Left colon (tissue), 2 donors: Measurements from ENCODE around the gene PHKG2. TPM values are rescaled to one million over a fixed set of nuclear protein-coding genes. Genes with fewer than 3 reads are reported as not detected.
"Not testable (repeated sequence)": the region's sequence is repeated elsewhere in the genome, so short reads cannot be mapped to it uniquely, and the experiment has no call there.

Experiments used
- ATAC-seq: fragments of 200-7000 bp; cut with Tn5 transposase; one replicate; pipeline ENCODE4 v1.9.1; 2020; ENCODE audit warnings: mild to moderate bottlenecking, moderate library complexity
- DNase-seq, 2 donors: peaks; one replicate each; pipeline ENCODE4 v3.0.0-alpha.2; 2020
- intact Hi-C, 2 donors: fragments of 100-400 bp; cut with DNase I in 1 of 2; cut with micrococcal nuclease in 1 of 2; formaldehyde crosslinking; loops; one replicate each; pipeline versions ENCODE4 v1.11.2 to v1.14.0; 2022; cut with DNase I, micrococcal nuclease
- long read RNA-seq: library from polyadenylated mRNA; unstranded; transcript quantifications from one replicate; pipeline ENCODE4 v2.0.0, GENCODE V29; 2021
- total RNA-seq, 2 donors: library from RNA; stranded (reverse); fragmentation: NEBNext Ultra II Directional; extraction: Animal tissue kit (Norgen Biotek cat#: 25700); gene quantifications; one replicate each; pipeline ENCODE4 v1.2.1, GENCODE V29; 2021
- donor health status: DM: no; HTN: no; CAD: no.
- donor health status: DM: yes; HTN: yes; CAD: no.

Gene PHKG2, protein sequence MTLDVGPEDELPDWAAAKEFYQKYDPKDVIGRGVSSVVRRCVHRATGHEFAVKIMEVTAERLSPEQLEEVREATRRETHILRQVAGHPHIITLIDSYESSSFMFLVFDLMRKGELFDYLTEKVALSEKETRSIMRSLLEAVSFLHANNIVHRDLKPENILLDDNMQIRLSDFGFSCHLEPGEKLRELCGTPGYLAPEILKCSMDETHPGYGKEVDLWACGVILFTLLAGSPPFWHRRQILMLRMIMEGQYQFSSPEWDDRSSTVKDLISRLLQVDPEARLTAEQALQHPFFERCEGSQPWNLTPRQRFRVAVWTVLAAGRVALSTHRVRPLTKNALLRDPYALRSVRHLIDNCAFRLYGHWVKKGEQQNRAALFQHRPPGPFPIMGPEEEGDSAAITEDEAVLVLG
- 10 to 100 TPM; 38.0 to 42.8 TPM for total RNA-seq
- long read RNA-seq, full-length matches to known transcripts, result 25 of 42 reads
- long read RNA-seq, partial matches to known transcripts, result 8 of 42 reads
- long read RNA-seq, other reads (novel, unspliced or antisense), result 9 of 42 reads

DNA sequence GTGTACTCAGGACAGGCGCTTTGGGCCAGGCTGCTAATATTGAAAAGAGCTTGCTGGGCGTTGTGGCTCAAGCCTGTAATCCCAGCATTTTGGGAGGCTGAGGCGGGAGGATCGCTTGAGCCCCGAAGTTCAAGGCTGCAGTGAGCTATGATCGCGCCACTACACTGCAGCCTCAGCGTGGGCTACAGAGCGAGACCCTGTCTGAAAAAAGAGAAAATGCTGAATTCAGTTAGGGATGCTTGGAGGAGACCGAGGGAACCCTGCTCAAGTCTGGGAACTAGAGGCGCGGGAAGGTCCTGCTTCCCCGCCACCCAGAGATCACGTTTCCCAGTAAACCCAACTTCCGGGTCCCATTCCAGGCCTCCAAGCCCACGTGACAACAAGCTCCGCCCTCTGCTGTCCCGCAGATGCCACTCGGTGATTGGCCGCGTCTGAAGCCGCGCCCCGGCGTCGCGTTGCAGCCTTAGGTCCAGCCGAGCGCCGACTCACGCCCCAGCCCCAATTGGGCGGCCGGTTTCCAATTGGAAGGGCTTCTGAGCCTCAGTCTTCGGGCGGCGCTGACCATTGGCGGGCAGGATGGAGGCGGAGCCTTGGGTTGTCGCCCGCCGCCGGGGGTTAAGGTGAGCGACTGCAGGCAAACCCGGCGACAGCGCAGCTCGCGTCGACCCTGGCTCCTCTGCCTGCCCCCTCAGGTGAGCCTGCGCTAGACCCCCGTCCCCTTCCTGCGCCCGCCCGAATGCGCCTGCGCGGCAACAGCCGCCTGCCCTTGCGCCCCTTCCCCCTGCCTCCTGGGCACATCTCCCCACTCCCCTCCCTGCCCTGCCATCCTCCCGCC lies at the start of gene PHKG2:
PHKG2 (plus strand) TSS at position 627 of the 835 bp plus-strand sequence. CDS start 396 bp downstream, outside the sequence.
- ATAC-seq, result peak; percentile 87
- intact Hi-C loops, result no loop called here
- DNase-seq, result peak; percentile 99 to 100

DNA sequence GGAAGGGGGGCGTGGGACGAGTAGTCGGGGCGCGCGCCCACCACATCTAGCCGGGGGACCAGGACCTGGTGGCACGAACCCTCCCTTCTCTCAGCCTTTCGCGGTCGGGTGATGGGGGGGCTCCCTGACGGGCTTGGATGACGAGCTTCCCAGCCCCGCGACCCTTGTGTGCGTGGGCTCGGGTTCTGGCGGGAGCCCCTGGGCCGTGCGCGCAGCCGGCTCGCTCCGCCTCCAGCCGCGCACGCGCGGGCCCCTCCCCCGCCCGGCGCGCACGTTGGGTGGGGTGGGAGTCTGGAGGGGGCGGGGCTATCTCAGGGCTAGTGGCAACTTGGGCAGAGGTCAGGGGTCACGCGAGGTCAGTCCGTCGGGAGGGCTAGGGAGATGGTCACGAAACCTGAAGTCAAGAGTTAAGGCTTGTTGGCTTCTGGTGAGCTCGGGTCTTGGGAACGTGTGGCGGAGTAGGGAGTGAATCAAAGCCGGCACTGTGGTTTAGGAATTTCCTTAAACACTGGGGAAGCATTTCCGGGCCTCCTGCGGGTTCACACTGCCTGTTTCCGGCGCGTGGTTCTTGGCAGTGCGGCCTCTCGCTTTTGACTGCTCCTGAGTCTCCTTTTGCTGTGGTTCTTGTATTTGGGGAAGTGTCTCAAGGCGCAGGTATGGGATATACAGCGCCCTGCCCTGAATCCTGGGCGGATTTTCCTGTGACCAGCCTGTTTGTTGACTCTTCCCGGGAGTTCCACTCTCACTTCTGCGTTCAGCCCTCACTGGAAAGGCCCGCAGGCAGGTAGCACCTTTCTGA lies 49.2 kb upstream of the PHKG2 start, which contains the start of gene SRCAP:
SRCAP (plus strand) TSS at position 356 of the 799 bp plus-strand sequence. CDS start 1,654 bp downstream, outside the sequence.
- ATAC-seq (peak; percentile 72), DNase-seq (peak; percentile 89 to 90)
- intact Hi-C loops, result no loop called here

DNA sequence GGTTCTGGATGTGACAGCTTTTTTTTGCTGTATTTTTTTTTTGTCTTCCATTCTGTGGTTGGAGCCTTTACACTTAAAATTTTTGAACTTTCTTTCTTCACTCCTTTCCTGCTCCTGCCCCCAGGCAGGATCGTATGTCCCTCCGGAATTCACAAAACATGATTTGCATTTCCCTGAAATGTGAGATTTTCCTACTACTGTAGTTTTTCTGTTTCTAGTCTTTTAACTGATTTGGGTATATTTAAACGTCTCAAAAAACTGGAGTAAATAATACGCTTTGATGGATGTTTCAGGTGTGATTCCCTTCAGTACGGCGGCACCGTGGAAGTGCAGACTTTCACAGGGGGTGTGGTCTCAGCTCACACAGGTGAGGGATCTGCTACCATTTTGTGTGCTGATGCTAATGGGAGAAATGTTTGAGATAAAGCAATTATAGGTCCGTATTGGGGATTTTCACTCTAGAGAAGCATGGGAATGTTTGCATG lies 48.6 kb upstream of the PHKG2 start:
- ATAC-seq (no peak), DNase-seq (no peak)
- intact Hi-C loops, result no loop called here

- ATAC-seq (no peak), DNase-seq (no peak)
- intact Hi-C loops, result no loop called here
Observed at GRCh38 chr16:30700491-30700890, 47.7 kb upstream of the PHKG2 start.

GRCh38 chr16:30700971-30701370 lies 47.3 kb upstream of the PHKG2 start:
- intact Hi-C loops, result no loop called here
- DNase-seq (no peak), ATAC-seq (no peak)

DNA sequence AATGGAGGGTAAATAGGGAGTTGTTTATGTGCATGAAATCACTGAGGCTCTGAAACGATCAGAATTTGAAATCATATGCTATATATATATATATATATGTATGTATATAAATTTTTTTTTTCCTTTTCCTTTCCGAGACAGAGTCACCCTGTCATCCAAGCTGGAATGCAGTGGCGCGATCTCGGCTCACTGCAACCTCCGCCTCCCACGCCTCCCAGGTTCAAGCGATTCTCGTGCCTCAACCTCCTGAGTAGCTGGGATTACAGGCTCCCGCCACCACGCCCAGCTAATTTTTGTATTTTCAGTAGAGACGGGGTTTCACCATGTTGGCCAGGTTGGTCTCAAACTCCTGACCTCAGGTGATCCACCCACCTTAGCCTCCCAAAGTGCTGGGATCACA lies 45.2 kb upstream of the PHKG2 start:
- DNase-seq, ATAC-seq, intact Hi-C loops: not testable (repeated sequence)

DNA sequence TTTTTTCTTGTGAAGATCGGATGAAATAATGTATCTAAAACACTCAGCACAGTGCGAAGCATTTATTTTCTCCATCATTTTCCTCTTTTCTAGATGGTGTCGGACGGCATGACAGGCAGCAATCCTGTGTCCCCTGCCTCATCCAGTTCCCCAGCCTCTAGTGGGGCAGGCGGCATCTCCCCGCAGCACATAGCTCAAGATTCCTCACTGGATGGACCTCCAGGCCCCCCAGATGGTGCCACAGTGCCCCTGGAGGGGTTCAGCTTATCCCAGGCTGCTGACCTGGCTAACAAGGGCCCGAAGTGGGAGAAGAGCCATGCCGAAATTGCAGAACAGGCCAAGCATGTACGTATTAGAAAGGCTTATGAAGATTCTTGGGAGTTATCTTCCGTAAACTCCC lies 44.3 kb upstream of the PHKG2 start:
- ATAC-seq (no peak), DNase-seq (no peak)
- intact Hi-C loops, result no loop called here

DNA sequence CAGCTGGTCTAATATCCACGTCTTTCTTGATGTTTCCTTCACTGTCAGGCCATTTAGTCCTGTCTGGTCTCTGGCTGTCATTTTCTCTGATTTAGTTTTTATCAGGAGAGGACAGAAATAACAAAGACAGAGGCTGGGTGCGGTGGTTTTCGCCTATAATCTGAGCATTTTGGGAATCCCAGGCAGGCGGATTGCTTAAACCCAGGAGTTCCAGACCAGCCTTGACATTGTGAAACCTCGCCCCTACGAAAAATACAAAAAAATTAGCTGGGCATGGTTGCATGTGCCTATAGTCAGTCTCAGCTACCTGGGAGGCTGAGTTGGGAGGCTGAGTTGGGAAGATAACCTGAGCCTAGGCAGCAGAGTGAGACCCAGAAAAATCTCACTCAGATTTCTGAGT lies 42.2 kb upstream of the PHKG2 start:
- DNase-seq (no peak), ATAC-seq (no peak)
- intact Hi-C loops, result no loop called here

GRCh38 chr16:30710971-30711370 lies 37.3 kb upstream of the PHKG2 start:
- intact Hi-C loops, result no loop called here
- DNase-seq (no peak), ATAC-seq (no peak)

GRCh38 chr16:30711712-30712111 lies 36.5 kb upstream of the PHKG2 start:
- intact Hi-C loops, result no loop called here
- DNase-seq (no peak), ATAC-seq (no peak)

DNA sequence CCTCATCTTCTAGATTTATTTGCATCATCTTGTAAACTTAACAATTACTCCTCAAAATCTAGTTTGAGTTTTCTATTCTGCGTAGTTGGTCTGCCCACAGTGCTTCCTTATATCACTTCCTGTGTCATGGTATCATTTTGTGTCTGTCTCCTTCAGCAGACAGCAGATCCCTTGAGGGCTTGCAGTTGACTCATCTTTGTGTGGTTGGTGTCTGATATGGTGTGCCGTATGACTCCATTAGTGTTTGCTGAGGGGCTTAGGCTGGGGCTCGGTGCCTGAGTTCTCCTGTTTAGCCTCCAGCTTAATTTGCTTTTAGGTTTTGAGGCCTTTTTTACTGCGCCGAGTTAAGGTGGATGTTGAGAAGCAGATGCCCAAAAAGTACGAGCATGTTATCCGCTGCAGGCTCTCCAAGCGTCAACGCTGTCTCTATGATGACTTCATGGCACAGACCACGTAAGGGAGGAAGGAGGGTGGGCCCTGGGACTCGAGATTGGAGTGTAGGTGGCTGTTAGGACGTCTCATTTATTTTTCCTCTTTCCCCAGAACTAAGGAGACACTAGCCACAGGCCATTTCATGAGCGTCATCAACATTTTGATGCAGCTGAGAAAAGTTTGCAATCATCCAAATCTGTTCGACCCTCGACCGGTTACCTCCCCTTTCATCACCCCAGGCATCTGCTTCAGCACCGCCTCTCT lies 32.3 kb upstream of the PHKG2 start:
- intact Hi-C loops, result no loop called here
- no peak for DNase-seq
- no peak for ATAC-seq

GRCh38 chr16:30720086-30720485 lies 28.1 kb upstream of the PHKG2 start:
- intact Hi-C loops, result no loop called here
- DNase-seq (no peak), ATAC-seq (no peak)

DNA sequence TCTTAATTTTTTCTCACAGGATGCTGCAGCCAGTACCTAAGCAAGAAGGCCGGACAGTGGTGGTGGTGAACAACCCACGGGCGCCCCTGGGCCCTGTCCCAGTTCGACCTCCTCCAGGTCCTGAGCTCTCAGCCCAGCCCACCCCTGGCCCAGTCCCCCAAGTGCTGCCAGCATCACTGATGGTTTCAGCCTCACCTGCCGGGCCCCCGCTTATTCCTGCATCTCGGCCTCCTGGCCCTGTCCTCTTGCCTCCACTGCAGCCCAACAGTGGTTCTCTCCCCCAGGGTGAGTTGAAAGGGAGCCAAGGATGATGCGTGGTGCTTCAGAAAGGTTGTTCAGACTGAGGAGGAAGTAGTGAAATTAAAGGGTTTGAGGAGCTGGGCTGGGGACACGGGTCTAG lies 27.5 kb upstream of the PHKG2 start:
- ATAC-seq (no peak), DNase-seq (no peak)
- intact Hi-C loops, result no loop called here

DNA sequence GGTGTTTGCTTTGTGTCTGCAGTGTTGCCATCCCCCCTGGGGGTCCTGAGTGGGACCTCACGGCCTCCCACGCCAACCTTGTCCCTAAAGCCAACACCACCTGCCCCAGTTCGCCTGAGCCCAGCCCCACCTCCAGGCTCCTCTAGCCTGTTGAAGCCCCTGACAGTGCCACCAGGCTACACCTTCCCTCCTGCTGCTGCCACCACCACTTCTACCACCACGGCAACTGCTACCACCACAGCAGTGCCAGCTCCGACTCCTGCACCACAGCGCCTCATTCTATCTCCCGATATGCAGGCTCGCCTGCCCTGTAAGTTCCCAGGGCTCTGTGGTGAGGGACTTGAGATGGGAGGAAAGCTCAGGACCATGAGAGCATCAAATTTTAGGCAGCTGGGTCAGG lies 27.1 kb upstream of the PHKG2 start:
- ATAC-seq, result no peak
- no peak for DNase-seq
- intact Hi-C loops, result no loop called here

- intact Hi-C loops, result no loop called here
- DNase-seq, result no peak
- ATAC-seq, result peak; percentile 29
Observed at GRCh38 chr16:30721606-30722005, 26.6 kb upstream of the PHKG2 start.

DNA sequence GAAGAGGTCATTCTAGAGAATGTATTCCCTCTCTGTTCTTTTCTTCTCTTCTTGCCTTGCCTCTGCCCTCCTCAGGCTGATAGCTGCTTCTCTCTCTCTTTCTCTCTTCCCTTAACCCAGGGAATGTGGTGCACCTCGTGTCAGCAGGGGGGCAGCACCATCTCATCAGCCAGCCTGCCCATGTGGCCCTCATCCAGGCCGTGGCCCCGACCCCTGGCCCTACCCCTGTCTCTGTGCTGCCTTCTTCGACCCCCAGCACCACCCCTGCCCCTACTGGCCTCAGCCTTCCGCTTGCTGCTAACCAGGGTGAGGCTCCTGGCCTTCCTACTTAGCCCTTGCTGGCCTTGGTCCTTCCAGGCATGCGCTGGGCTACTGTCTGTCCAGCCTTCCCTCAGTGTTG lies 25.8 kb upstream of the PHKG2 start:
- ATAC-seq, result peak; percentile 8
- no peak for DNase-seq
- intact Hi-C loops, result no loop called here

GRCh38 chr16:30722916-30723315 lies 25.3 kb upstream of the PHKG2 start:
- intact Hi-C loops, result no loop called here
- ATAC-seq, result no peak
- no peak for DNase-seq

GRCh38 chr16:30723725-30724355 lies 24.4 kb upstream of the PHKG2 start:
- intact Hi-C loops, result no loop called here
- DNase-seq, result no peak
- ATAC-seq, result no peak
